Measurements from ENCODE around the gene YWHAB.

- TF ChIP-seq EZH2 (IDR thresholded peaks at IDR 0.05; ENCODE audit: borderline replicate concordance, insufficient read depth, low read depth, low read length, poor library complexity, severe bottlenecking) (no peak), CTCF (IDR thresholded peaks at IDR 0.05) (no peak)
Measured at GRCh38 chr20:44932916-44933315, 47.4 kb downstream of the YWHAB start.

All from B cell (primary cell).